Calu3 (cell line): ENCODE measurements around the gene FOXN4. TPM values are rescaled to one million over a fixed set of nuclear protein-coding genes. Genes with fewer than 3 reads are reported as not detected.
A peak's percentile ranks its signal among the peaks of the same experiment; 100 is the strongest.

Experiments
- Bru-seq: library from RNA; stranded (reverse); fragments of 400-500 nt; gene quantifications from one replicate; lab custom pipeline; 2021; lab: Mats Ljungman, UMichigan
- BruChase-seq, 2 experiments: library from RNA; stranded (reverse); fragments of 400-500 nt; gene quantifications; one replicate each; lab custom pipeline; 2021; lab: Mats Ljungman, UMichigan
- BruUV-seq: library from RNA; stranded (reverse); fragments of 400-500 nt; replicated peaks from 2 replicates; lab custom pipeline; 2021; lab: Mats Ljungman, UMichigan
- CTCF ChIA-PET: fragments of 300-600 bp; sonication (Branson Sonifier 250); formaldehyde crosslinking; loops from one replicate; lab custom pipeline; 2022; ENCODE audit warnings: antibody characterized with exemption; lab: Charles Lee
- DNase-seq: peaks from one replicate; pipeline ENCODE4 v3.0.0; 2022
- H3K27ac Mint-ChIP-seq: one replicate; pipeline ENCODE4 v1.8.0; 2022; ENCODE audit warnings: mixed read lengths; ENCODE audit not compliant: unreplicated experiment
- H3K27me3 Mint-ChIP-seq: one replicate; pipeline ENCODE4 v1.8.0; 2022; ENCODE audit warnings: mixed read lengths; ENCODE audit not compliant: unreplicated experiment
- H3K36me3 Mint-ChIP-seq: one replicate; pipeline ENCODE4 v1.8.0; 2022; ENCODE audit warnings: mild to moderate bottlenecking, moderate library complexity, mixed read lengths; ENCODE audit not compliant: insufficient read depth, unreplicated experiment
- H3K4me1 Mint-ChIP-seq: one replicate; pipeline ENCODE4 v1.8.0; 2022; ENCODE audit warnings: mild to moderate bottlenecking, low read depth, mixed read lengths; ENCODE audit not compliant: unreplicated experiment
- H3K4me3 Mint-ChIP-seq: one replicate; pipeline ENCODE4 v1.8.0; 2022; ENCODE audit warnings: mild to moderate bottlenecking, low read depth, moderate library complexity, mixed read lengths; ENCODE audit not compliant: unreplicated experiment
- H3K9me3 Mint-ChIP-seq: one replicate; pipeline ENCODE4 v1.8.0; 2022; ENCODE audit warnings: low read depth, mixed read lengths; ENCODE audit not compliant: unreplicated experiment
- CTCF ChIP-seq: fragments of 200-600 bp; IDR thresholded peaks from one replicate; pipeline ENCODE4 v1.8.0; 2022; ENCODE audit warnings: antibody characterized with exemption; ENCODE audit not compliant: unreplicated experiment
- intact Hi-C: fragments of 100-400 bp; cut with micrococcal nuclease; formaldehyde crosslinking; loops from one replicate; pipeline ENCODE4 v1.10.0; 2022; ENCODE audit not compliant: unreplicated experiment
- long read RNA-seq: library from polyadenylated mRNA; stranded (forward); transcript quantifications from one replicate; pipeline ENCODE4 v2.0.0, GENCODE V29; 2022
- total RNA-seq: library from RNA; stranded (reverse); gene quantifications from 2 replicates; pipeline ENCODE4 v1.2.3, GENCODE V29; 2022

Gene FOXN4
- total RNA-seq, result not detected in 2 replicates
- not detected for Bru-seq, nascent RNA
- BruChase-seq, experiment 1, labeled RNA remaining after a 6-hour chase, result percentile 3 among the genes with signal in this experiment
- not detected for BruChase-seq, experiment 2, labeled RNA remaining after a 2-hour chase
- long read RNA-seq, result 0 reads

- intact Hi-C loops, result no loop called here
- peak within 1 kb of the TSS; percentile 78 for H3K4me3 Mint-ChIP-seq
- H3K4me1 Mint-ChIP-seq, result peaks cover 19% of the 10 kb centered on the region
- peaks cover 100% of the 10 kb centered on the region for H3K27me3 Mint-ChIP-seq
- H3K9me3 Mint-ChIP-seq, result no peaks in the 10 kb centered on the region
- CTCF ChIA-PET, result interaction anchor here (0.7 kb wide), 1 partner anchor 27 kb away, joined by 8 read pairs; no protein-coding TSS in a partner anchor
- no peak for TF ChIP-seq CTCF
- H3K36me3 Mint-ChIP-seq, result peaks cover 14% of the 10 kb centered on the region
- no peak within 1 kb of the TSS for H3K27ac Mint-ChIP-seq
- no TSS peak for BruUV-seq
- no peak for DNase-seq
Measured at GRCh38 chr12:109308534-109309380, at the start of gene FOXN4. Gene FOXN4, minus strand, starts transcription at chr12:109309284. Its CDS starts 963 bp downstream, at chr12:109308321.

GRCh38 chr12:109358154-109358869, 49.2 kb upstream of the FOXN4 start:
- intact Hi-C loops, result no loop called here
- CTCF ChIA-PET, result interaction anchor here (1.5 kb wide), 1 partner anchor 27 kb away, joined by 3 read pairs; no protein-coding TSS in a partner anchor
- Mint-ChIP-seq H3K27ac (no peak overlapping the region), H3K4me1 (no peaks in the 10 kb centered on the region), H3K27me3 (peaks cover 85% of the 10 kb centered on the region), H3K9me3 (no peaks in the 10 kb centered on the region), H3K4me3 (no peak overlapping the region), H3K36me3 (no peaks in the 10 kb centered on the region)
- no TSS peak for BruUV-seq
- DNase-seq, result no peak
- no peak for TF ChIP-seq CTCF

- TF ChIP-seq CTCF, result no peak
- DNase-seq, result no peak
- no peak overlapping the region for H3K27ac Mint-ChIP-seq
- CTCF ChIA-PET, result interaction anchor here (1.5 kb wide), 1 partner anchor 28 kb away, joined by 3 read pairs; no protein-coding TSS in a partner anchor
- H3K27me3 Mint-ChIP-seq, result peaks cover 83% of the 10 kb centered on the region
- H3K4me1 Mint-ChIP-seq, result no peaks in the 10 kb centered on the region
- H3K36me3 Mint-ChIP-seq, result no peaks in the 10 kb centered on the region
- no TSS peak for BruUV-seq
- H3K9me3 Mint-ChIP-seq, result no peaks in the 10 kb centered on the region
- no peak overlapping the region for H3K4me3 Mint-ChIP-seq
- intact Hi-C loops, result no loop called here
Measured at GRCh38 chr12:109357032-109357431, 47.9 kb upstream of the FOXN4 start.

- Mint-ChIP-seq H3K36me3 (no peaks in the 10 kb centered on the region), H3K9me3 (no peaks in the 10 kb centered on the region), H3K4me3 (no peak overlapping the region), H3K27me3 (peaks cover 82% of the 10 kb centered on the region), H3K27ac (no peak overlapping the region), H3K4me1 (no peaks in the 10 kb centered on the region)
- intact Hi-C loops, result no loop called here
- TF ChIP-seq CTCF, result no peak
- CTCF ChIA-PET, result interaction anchor here (1.5 kb wide), 1 partner anchor 29 kb away, joined by 3 read pairs; no protein-coding TSS in a partner anchor
- BruUV-seq, result no TSS peak
- DNase-seq, result no peak
Measured at GRCh38 chr12:109356577-109356976, 47.5 kb upstream of the FOXN4 start.
